CD4-positive, alpha-beta T cell treated with Interleukin-10 for 1 hour (primary cell): ENCODE data around the gene STAT2.
A peak's percentile ranks its signal among the peaks of the same experiment; 100 is the strongest.
"Not testable (repeated sequence)": the region's sequence is repeated elsewhere in the genome, so short reads cannot be mapped to it uniquely, and the experiment has no call there.

Experiments used
- DNase-seq: peaks from one replicate; pipeline ENCODE4 v3.0.0-alpha.2; 2020

Gene STAT2

DNA sequence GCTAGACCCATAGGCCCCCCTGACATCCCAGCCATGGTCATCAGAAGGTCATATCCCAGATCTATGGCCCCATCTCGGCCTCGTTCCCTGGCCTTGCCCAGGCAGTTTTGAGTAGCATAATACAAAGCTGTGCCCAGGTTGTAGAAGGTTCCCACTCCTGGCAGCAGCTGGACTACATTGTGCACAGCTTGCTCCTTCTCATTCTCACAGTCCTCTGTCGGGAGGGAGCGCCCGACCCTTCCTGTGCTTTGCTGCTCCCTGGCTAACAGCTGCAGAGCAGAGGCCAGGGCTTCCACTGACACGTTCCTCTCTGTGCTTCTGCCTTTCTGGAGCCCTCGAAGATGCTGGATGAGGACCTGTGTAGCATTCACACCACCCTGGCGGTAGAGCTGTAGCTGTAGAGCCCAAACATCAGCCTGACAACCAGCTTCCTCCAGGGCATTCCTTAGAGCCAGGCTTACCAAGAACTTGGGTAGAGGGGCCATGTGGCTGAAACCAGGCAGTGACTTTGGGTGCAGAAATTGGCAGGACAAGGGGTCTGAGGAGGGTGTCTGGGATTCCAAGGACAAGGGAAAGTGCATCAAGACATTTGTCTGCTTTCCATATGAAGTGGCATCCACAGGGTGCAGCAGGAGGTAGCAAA, 1.7 kb upstream of the STAT2 start:
- DNase-seq = no peak

DNA sequence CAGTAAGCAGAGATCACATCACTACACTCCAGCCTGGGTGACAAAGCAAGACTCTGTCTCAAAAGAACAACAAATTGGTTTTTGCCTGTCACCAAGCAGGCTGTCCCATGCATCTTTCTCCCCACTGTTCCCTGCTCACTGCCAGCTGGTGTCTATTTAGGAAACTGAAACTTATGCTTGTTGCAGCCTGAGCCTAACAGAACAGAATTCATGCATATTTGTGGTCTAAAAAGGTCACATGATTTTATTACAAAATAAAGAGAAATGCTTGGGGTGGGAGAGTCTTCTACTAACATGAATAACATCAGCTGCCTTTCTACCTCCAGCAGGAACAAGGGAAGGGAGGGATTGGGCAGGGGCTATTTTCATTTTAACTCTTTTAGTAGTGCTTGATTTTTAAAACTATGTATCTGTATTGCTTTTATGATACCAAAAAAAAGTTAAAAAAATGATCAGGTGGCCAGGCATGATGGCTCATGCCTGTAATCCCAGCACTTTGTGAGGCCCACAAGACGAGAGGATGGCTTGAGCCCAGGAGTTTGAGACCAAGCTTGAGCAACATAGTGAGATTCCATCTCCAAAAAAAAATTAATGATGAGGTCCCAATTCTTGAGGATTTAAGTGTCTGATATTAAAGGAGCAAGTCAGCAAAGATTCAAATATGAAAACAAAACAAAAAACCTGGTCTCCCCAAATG, 923 bp downstream of the STAT2 start:
- no peak for DNase-seq

DNA sequence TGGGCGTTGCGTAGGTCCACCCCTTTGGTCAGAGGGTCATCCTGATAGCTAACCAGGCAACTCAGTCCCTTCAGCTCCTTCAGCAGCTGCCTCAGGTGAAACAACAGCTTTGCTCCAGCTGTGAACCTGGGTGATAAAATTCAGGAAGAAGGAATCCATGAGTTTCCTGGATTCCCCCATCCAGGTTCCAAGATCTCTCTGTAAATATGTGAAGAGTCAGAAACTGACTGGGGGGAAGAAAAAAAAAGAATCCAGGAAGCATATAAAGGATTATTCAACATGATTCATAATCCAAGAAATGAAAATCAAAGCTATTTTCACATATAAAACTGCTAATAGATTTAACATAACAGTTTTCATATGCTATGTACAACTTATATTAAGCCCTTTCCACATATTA, 8.6 kb downstream of the STAT2 start:
- DNase-seq = no peak

DNA sequence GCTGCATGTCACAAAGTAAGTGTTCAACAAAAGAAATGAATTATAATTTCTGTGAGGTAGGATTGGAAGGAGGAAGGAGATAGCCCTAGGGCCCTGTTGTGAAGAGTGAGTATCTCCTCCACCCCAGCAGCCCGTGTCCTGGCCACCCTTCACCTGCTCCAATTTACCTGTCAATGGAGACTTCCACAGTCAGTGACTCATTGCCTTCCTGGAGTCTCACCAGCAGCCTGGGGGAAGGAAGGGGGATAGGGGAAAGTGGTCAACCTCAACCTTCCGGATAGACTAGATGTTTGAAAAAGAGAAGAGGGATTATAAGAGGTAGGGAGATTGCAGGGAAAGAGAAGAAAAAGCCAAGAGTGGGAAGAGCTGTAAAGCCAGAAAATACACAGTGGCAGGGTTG, 9.2 kb downstream of the STAT2 start:
- no peak for DNase-seq

DNA sequence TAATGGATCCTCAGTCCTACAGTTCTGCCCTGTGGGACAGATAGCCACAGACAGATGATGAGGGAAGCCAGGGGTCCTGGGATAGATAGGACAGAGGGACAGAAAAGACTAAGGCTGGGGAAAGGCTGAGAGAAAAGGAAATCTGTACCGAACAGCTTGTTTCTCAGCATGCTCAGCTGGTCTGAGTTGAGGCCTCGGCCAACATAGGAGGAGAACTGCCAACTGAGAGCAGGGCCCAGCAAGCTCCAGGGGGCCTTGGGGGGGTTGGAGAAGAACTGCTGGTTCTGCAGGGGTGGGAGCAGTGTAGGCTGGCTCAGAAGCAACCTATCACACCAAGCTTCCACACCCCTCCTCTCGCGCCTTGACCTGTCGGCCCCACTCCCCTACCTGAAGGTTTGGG, 11.1 kb downstream of the STAT2 start:
- no peak for DNase-seq

DNA sequence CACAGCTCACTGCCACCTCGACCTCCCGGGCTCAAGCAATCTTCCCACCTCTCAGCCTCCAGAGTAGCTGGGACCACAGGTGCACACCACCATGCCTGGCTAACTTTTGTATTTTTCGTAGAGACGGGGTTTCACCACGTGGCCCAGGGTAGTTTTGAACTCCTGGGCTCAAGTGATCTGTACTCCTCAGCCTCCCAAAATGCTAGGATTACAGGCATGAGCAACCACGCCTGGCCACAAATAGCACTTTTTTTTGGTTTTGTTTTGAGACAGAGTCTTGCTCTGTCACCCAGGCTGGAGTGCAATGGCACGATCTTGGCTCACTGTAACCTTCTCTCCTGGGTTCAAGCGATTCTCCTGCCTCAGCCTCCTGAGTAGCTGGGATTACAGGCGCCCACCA, 12.7 kb downstream of the STAT2 start:
- DNase-seq = not testable (repeated sequence)

DNA sequence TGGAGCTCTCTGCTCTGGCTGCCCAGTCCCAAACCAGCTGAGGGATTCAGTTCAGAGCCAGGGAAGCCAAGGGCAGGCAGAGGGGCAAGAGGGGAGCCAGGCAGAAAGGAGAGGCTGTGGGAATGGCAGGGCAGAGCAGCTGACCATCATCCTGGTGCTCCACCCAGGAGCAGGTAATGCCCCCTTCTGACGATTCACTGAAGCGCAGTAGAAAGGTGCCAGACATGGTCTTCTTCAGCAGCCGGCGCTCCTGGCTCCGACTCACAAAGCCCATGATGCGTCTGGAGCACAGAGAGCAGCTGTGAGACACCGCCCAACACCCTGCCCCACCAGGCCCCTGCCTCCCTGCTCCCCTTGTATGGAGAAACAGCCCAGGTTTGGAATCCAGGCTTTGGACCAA, 13.2 kb downstream of the STAT2 start:
- no peak for DNase-seq

DNA sequence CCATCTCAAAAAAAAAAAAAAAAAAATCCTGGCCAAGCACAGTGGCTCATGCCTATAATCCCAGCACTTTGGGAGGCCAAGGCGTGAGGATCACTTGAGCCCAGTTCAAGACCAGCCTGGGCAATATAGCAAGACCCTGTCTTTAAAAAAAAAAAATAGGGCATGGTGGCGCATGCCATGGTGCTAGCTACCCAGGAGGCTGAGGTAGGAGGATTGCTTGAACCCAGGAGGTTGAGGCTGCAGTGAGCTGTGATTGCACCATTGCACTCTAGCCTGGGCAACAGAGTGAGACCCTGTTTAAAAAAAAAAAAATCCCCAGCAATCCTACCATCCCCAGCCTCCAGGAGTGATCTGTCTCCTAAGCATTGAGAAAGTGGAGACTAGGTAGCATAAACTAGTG, 17.6 kb downstream of the STAT2 start:
- DNase-seq = not testable (repeated sequence)

DNA sequence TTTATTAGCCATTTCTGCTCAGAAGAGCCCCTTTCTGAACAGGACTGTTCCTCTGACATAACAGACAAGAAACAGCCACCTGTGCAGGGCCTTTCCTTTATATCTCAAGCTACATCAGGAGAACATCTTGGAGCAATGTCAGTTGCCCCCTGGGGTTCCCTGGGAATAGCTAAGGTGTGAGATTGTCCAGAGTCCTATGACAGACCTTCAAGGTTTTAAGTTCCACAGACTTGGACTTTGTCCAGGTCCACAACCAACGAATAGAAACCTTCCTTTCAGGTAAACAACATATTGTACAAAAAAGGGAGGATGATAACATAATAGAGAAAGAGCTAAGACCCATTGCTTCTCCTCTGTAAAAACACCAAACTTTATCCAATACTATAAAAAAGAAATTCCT, 18.3 kb downstream of the STAT2 start:
- DNase-seq = no peak

DNA sequence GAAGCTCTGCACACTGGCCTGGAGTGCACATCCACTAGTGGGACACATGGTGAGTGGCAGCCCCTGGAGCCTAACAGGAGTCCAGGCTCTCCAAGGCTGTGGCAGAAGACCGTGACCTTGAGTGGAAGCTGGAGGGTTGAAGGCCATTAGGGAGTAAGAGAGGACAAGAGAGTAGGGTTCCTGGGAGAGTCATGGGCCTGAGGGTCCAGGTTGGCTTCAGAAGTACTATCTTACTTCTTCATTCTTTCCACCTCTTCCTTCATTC, 20.8 kb downstream of the STAT2 start:
- no peak for DNase-seq

DNA sequence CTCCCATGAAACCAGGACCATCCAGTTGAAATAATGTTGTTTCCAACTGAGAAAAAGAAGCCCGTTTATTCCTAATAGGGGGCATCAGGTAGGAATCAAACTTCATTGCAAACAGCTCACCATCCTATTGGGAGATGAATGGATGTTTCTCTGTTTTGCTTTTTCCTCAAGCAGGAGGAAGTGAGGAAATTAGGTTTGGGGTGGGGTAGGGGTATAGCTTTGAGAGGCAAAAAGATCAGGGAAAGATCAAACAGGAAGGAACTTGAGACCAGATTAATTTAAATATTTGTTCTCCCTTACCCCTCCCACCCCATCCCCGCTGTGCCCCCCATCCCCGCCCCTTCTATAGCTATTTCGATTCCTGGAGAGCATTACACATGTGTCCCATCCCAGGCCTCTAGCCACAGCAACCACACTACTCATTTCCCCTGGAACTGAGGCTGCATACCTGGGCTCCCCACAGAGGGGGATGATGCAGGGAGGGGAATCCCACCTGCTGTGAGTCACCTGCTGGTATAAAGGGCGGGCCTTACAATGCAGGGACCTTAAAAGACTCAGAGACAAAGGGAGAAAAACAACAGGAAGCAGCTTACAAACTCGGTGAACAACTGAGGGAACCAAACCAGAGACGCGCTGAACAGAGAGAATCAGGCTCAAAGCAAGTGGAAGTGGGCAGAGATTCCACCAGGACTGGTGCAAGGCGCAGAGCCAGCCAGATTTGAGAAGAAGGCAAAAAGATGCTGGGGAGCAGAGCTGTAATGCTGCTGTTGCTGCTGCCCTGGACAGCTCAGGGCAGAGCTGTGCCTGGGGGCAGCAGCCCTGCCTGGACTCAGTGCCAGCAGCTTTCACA, 21.4 kb downstream of the STAT2 start, which contains the start of gene IL23A:
Gene IL23A, plus strand, starts transcription at position 577 of the 850 bp plus-strand sequence. Its CDS starts 161 bp downstream, at position 738.
- peak; percentile 92 for DNase-seq

DNA sequence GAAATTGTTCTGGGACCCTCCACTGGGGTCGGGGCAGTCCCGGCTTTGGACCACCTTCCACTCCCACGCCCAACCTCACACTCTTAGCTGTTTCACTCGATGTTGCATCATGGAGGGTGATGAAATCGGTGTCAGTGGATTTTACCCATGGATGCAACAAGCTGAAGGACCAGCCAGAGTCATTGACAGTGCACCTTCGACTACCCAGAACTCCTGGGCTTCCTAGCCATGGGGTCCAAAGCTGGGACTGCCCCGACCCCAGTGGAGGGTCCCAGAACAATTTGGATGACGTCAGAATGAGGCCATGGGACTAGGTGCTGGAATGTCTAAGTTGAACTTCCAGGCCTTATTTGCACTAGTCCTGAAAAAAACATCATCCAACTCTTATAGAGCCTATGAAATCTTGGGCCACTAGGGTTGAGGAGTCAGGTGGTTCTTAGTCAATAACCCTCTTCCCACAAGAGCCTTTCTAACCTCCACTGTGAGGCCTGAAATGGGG, 22.1 kb downstream of the STAT2 start:
- no peak for DNase-seq

DNA sequence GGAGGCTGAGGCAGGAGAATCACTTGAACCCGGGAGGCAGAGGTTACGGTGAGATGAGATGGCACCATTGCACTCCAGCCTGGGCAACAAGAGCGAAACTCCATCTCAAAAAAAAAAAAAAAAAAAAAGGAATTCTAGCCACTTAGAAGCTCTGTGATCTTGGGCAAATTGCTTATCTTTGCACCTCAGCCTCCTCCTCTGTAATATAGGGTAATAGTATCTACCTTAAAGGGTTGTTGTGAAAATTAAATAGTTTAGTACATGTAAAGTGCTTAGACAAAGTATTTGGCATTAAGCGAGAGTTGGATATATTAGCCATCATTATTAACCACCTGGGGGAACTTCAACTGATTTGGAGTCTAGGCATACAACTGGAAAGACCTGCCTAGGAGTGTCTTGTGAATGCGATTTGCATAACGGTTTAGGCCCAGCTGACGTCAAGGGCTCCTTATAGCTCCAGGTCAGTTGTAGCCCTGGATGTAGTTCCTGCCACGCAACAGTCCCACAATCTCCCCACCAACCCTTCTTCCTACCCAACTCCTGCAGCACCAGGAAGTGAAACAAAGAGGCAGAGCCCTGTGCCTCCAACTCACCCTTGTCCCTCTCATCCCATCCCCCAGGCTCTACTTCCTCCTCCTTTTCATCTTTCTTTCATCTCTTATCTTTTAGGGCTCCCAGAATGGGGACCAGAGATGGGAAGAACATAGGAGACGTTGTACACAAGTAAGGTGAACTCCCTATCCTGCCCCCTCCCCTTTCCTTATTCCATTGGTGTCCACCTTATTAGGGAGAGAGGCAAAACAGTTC, 23.3 kb downstream of the STAT2 start:
- DNase-seq = no peak

DNA sequence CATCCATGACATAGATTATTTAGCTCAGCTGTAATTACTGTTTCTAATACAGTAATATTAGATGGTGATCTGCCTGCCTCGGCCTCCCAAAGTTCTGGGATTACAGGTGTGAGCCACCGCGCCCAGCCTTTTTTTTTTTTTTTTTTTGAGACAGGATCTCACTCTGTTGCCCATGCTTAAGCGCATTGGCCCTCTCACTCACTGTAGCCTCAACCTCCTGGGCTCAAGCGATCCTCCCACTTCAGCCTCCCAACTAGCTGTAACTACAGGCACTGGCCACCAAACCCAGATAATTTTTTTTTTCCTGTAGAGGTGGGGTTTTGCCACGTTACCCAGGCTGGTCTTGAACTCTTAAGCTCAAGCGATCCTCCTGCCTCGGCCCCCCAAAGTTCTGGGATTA, 24.4 kb downstream of the STAT2 start:
- not testable (repeated sequence) for DNase-seq

DNA sequence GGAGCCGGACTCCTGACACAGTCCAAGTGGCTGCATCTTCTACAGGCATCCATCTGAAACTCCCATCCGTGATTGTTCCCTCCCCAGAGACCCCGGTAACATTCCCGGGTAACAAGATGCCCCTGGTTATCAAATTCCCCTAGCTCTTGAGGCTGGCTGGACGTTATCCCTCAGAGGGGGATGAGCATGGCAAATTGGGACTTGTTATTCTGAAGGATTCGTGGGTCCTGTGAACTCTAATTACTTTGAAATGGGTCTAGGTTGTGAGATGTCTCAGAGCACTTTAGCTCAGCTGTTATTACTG, 25.5 kb downstream of the STAT2 start:
- no peak for DNase-seq

DNA sequence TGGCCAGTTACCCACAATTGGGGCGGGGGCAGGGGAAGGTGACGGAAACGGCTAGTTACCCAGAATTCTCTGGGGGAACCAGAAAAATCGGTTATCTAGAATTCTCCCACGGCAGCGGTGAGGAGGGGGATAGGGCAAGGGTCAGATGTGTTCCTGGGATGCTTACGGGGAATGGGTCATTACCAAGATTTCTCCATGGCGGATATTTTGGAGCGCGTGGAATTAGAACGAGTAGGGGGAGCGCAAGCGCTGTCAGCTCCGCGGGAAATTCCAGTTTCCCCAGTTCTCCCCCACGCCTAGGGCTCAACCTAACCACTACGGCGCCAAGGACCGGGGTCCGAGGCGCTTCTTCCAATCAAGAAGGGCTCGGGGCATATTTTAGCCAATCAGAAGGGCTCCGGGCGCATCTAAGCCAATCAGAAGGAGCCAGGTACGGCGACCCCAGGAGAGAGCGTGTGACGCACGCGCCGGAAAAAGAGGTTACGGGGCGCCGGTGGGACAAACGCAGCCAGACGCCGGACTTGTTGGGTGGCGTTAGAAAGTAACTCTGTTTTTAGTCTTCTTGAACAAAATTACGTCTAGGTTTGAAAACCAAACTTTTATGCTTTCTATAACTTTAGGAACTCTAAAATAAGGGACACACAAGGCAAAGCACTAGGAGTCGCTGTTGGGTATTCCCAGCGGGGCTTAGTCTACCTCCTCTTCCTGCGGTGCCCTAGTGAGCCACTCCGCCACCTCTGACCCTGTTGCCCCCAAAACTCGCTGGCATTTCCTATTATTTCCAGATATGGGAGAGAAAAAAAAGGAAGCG, 26.0 kb downstream of the STAT2 start, which contains the start of gene PAN2:
Gene PAN2, minus strand, starts transcription at position 322 of the 811 bp plus-strand sequence. CDS start 906 bp downstream, outside the sequence.
- peak; percentile 97 for DNase-seq

DNA sequence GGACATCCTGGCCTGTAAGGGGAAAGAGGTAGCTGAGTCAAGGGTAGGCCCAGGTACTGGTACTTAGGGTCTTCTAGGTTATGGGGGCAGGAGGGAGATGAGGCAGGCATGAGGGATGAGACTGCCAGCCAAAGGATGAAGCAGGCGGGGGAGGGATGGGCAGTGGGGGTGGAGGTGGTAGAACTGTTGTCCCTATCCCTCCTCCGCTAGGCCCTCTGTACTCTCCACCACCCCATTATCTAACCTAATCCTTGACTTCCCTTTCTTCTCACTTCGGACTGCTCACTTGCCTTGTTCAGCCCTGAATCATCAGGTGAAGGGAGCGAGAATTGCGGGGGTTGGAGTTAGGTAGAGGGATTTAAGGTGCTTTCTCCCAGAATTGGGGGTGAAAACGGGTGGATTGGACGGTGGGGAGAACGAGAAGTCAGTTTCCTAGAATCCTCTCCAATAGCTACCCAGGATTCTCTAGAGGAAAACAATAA, 26.7 kb downstream of the STAT2 start:
- no peak for DNase-seq

DNA sequence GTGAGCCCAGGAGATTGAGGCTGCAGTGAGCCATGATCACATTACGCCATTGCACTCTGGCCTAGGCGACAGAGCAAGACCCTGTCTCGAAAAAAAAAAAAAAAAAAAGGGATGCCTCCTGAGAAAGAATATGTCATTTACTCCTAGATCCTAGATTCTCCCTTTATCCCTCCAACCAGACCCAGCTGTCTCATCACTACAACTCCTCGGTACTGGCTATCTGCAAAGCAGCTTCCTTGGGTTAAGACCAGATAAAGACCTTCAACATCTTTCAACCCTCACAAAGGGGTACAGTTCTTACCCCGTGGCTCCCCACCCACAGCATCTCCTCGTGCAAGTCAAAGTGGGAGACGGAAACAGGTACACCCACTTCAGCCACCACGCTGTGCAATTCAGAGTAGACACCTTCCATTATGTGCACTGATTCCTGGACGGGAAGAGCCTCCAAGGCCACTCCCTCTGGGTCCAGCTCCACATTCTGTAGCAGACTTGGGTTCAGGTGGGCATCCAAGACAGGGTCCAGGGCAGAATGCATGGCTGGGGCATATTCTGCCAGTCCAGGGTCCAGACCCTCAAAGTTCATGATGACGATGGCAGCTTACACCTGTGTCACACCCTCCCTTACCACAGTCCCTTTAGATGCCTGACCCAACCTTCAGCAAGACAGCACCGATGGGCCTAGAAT, 27.3 kb downstream of the STAT2 start:
- DNase-seq = no peak

DNA sequence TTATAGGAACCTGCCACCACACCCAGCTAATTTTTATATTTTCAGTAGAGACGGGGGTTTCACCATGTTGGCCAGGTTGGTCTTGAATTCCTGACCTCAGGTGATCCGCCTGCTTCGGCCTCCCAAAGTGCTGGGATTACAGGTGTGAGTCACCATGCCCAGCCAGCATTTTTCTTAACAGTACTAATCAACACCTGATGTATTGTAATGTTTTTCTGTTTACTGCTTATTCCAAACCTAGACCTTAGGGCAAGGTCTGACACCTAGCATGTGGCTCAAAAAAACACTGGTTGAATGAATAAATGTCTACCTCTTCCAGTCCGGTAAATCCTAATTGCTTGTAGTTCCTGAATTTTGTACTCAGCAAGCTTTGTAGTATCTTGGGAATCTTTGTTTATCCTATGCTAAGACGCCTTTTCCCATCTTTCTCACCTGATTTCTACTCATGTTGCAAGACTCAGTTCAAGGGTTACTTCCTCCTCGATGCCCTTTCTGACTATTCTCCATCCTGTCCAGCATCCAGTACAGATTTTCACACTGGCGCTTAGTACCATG, 28.9 kb downstream of the STAT2 start:
- DNase-seq = no peak

DNA sequence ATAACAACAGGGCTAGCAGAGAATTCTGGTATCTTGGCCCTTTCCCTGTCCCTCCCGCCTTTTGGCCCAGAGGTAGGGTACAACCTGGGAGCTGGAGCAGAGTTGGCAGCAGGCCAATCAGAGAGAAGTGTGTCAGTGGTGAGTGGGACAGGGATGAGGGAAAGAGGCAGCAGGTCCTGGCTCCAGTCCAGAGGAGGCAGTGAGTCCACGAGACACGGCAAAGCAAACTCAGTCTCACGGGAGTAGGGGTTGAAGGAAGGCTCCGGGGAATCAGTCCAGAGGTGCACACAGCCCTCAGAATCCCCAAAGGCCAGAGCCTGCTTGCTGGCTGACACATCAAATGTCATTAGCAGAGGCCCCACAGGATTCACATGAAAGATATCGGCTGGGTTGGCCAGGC, 33.4 kb downstream of the STAT2 start:
- DNase-seq = no peak

DNA sequence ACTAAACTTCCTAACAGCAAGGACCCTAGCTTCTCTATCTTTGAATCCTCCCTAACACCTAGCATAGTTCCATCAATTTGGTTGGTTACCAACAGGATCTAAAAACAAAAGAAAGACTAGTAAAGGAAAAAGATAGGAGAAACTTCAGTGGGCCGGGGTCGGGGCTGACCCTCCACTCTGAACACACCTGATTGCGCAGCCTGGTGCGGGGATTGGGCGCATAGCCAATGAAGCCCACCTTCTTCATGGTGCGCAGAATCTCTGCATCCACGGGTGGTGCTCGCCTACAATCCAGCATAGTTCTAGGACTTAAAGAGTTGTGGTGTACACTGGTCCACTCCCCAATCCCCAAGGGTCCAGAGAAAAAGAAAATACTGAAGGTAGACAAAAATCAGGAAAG, 33.8 kb downstream of the STAT2 start:
- no peak for DNase-seq
